Measurements from ENCODE around the gene BICC1.

- TF ChIP-seq EZH2 (IDR thresholded peaks at IDR 0.05; ENCODE audit: borderline replicate concordance, insufficient read depth, low read depth, low read length, poor library complexity, severe bottlenecking), result no peak
- TF ChIP-seq, protein P1, sequence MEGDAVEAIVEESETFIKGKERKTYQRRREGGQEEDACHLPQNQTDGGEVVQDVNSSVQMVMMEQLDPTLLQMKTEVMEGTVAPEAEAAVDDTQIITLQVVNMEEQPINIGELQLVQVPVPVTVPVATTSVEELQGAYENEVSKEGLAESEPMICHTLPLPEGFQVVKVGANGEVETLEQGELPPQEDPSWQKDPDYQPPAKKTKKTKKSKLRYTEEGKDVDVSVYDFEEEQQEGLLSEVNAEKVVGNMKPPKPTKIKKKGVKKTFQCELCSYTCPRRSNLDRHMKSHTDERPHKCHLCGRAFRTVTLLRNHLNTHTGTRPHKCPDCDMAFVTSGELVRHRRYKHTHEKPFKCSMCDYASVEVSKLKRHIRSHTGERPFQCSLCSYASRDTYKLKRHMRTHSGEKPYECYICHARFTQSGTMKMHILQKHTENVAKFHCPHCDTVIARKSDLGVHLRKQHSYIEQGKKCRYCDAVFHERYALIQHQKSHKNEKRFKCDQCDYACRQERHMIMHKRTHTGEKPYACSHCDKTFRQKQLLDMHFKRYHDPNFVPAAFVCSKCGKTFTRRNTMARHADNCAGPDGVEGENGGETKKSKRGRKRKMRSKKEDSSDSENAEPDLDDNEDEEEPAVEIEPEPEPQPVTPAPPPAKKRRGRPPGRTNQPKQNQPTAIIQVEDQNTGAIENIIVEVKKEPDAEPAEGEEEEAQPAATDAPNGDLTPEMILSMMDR (IDR thresholded peaks at IDR 0.05), result no peak
Measured at GRCh38 chr10:58632216-58632615, 119.5 kb downstream of the BICC1 start.

All from B cell (primary cell).